NB4 (cell line): ENCODE data around the gene TMPRSS13.
A peak's percentile ranks its signal among the peaks of the same experiment; 100 is the strongest.
"Not testable (repeated sequence)": the region's sequence is repeated elsewhere in the genome, so short reads cannot be mapped to it uniquely, and the experiment has no call there.

ENCODE experiments used
- DNase-seq: peaks from one replicate; pipeline ENCODE4 v3.0.0; 2010; ENCODE audit warnings: low read depth
- H3K4me3 ChIP-seq: one replicate; pipeline ENCODE4 v1.5.1; 2011; ENCODE audit warnings: mild to moderate bottlenecking, low read depth, low read length, moderate library complexity
- CTCF ChIP-seq: IDR thresholded peaks from one replicate; pipeline ENCODE4 v1.5.1; 2012; ENCODE audit warnings: low read depth, low read length
- MAX ChIP-seq: IDR thresholded peaks from 2 replicates; pipeline ENCODE4 v1.6.1; 2011; ENCODE audit warnings: low read depth, low read length
- MYC ChIP-seq: IDR thresholded peaks from 2 replicates; pipeline ENCODE4 v1.6.1; 2011; ENCODE audit warnings: low read depth, low read length
- POLR2A ChIP-seq: IDR thresholded peaks from 2 replicates; pipeline ENCODE4 v1.6.1; 2011; ENCODE audit warnings: mild to moderate bottlenecking; ENCODE audit not compliant: insufficient read length; ENCODE audit errors: extremely low read depth

The TMPRSS13 gene

GRCh38 chr11:117953024-117953671 lies 23.9 kb upstream of the TMPRSS13 start:
- no peak for TF ChIP-seq POLR2A
- TF ChIP-seq CTCF = no peak
- no peak for TF ChIP-seq MYC
- TF ChIP-seq MAX = no peak
- H3K4me3 ChIP-seq = no peak overlapping the region
- DNase-seq = peak; percentile 54

GRCh38 chr11:117950993-117951961 lies 22.1 kb upstream of the TMPRSS13 start:
- TF ChIP-seq MYC (peak; percentile 58; the same call in 1 of the 2 replicates), POLR2A (no peak), MAX (peak; percentile 48; the same call in 1 of the 2 replicates)

GRCh38 chr11:117950301-117950700 lies 21.1 kb upstream of the TMPRSS13 start:
- no peak overlapping the region for H3K4me3 ChIP-seq
- DNase-seq = peak; percentile 65
- TF ChIP-seq POLR2A (no peak), MAX (peak; percentile 42), CTCF (peak; percentile 40), MYC (no peak)

More at GRCh38 chr11:117950993-117951961, 22.1 kb upstream of the TMPRSS13 start:
- H3K4me3 ChIP-seq = no peak overlapping the region
- peak; percentile 88 for DNase-seq

GRCh38 chr11:117949062-117949461 lies 19.9 kb upstream of the TMPRSS13 start:
- TF ChIP-seq POLR2A = no peak
- TF ChIP-seq CTCF = no peak
- no peak for TF ChIP-seq MAX
- TF ChIP-seq MYC = no peak
- DNase-seq = no peak
- no peak overlapping the region for H3K4me3 ChIP-seq

- DNase-seq, H3K4me3 ChIP-seq: not testable (repeated sequence)
Measured at GRCh38 chr11:117948466-117948865, 19.3 kb upstream of the TMPRSS13 start.

- DNase-seq, H3K4me3 ChIP-seq: not testable (repeated sequence)
Measured at GRCh38 chr11:117947751-117948150, 18.5 kb upstream of the TMPRSS13 start.

GRCh38 chr11:117946842-117947526 lies 17.8 kb upstream of the TMPRSS13 start:
- no peak for TF ChIP-seq POLR2A
- no peak for TF ChIP-seq MYC
- TF ChIP-seq MAX = no peak; the same call in 1 of the 2 replicates
- peak; percentile 98 for TF ChIP-seq CTCF
- peak; percentile 87 for DNase-seq
- H3K4me3 ChIP-seq = no peak overlapping the region
